ENCODE data around the gene RELA. TPM values are rescaled to one million over a fixed set of nuclear protein-coding genes. Genes with fewer than 3 reads are reported as not detected.

Gene RELA
- total and polyA plus RNA-seq, 4 donors = 14.5 to 57.7 (median 41.7) TPM

DNA sequence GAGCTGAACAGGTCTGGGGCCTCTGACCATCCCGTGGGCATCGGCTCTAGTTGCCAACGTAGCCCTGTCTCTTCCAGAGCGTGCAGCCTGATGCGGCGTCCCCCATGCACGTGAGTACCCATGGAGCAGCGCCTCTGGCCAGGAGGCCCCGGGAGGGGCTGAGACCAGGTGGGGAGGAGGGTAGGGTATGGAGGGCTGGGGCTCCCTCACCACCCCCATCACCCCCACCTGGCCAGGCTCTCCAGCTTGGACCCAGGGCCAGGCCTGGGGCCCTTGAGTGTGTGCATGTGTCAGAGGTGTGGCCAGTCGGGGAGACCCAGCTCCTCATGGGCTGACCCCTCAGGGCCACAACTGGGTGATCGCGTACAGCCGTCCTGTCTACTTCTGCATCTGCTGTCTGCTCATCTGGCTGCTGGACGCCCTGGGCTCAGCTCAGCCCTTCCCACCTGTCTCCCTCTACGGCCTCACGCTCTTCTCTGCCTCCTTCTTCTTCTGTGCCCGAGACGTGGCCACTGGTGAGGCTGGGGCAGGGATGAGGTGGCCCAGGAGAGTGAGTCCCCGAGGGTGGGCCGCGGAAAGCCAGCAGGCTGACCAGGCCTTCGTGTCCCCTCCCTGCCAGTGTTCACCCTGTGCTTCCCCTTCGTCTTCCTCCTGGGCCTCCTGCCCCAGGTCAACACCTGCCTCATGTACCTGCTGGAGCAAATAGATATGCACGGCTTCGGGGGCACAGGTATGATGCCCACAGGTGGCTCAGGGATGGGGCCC, 38.7 kb downstream of the RELA start:
- Histone ChIP-seq H3K36me3 (ENCODE audit: control insufficient read depth, insufficient read depth, low read length) (peaks cover 98% of the 10 kb centered on the region), H3K9me3 (ENCODE audit: control insufficient read depth, insufficient read depth, low read length) (no peaks in the 10 kb centered on the region)
- 94% methylated on average over 15 of the region's 25 CpGs for WGBS (ENCODE audit: insufficient coverage)

DNA sequence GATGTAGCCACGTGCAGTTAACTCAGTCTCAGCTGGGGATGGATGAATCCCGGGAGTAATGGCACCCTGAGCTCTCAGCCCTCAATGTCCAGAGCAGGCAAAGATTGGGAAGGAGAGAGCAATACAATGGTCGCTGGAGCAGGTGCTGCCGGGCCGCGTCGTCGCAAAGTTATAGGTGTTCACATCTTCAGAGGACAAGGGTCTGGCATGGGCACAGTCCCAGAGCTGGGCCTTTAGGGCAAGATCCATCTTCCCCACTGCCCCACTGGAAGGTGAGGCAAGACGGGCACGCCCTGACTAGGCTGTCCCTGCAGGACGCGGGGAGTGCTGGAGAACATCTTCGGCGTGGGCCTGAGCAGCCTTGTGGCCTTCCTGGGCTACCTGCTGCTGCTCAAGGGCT, 39.5 kb downstream of the RELA start:
- 94% methylated on average over 11 of the region's 14 CpGs for WGBS (ENCODE audit: insufficient coverage)
- no peaks in the 10 kb centered on the region for H3K4me1 ChIP-seq (ENCODE audit: control insufficient read depth, insufficient read depth, low read length)
- H3K27me3 ChIP-seq (ENCODE audit: control insufficient read depth, insufficient read depth, low read length) = no peaks in the 10 kb centered on the region
- H3K4me3 ChIP-seq (ENCODE audit: low read depth, low read length) = no peak overlapping the region
- no peaks in the 10 kb centered on the region for H3K9me3 ChIP-seq (ENCODE audit: control insufficient read depth, insufficient read depth, low read length)
- no peak overlapping the region for H3K27ac ChIP-seq (ENCODE audit: low read depth, low read length)
- H3K36me3 ChIP-seq (ENCODE audit: control insufficient read depth, insufficient read depth, low read length) = peaks cover 98% of the 10 kb centered on the region
- no peak for DNase-seq (ENCODE audit: low read depth in 4 of 6, low spot score in 6 of 6)

More for the DNA sequence above, 38.7 kb downstream of the RELA start:
- no peaks in the 10 kb centered on the region for H3K27me3 ChIP-seq (ENCODE audit: control insufficient read depth, insufficient read depth, low read length)
- no peak for DNase-seq (ENCODE audit: low read depth in 4 of 6, low spot score in 6 of 6)
- H3K27ac ChIP-seq (ENCODE audit: low read depth, low read length) = no peak overlapping the region
- no peak overlapping the region for H3K4me3 ChIP-seq (ENCODE audit: low read depth, low read length)
- H3K4me1 ChIP-seq (ENCODE audit: control insufficient read depth, insufficient read depth, low read length) = no peaks in the 10 kb centered on the region

GRCh38 chr11:65622011-65622410, 40.7 kb downstream of the RELA start:
- H3K4me1 ChIP-seq (ENCODE audit: control insufficient read depth, insufficient read depth, low read length) = peaks cover 6% of the 10 kb centered on the region
- peaks cover 98% of the 10 kb centered on the region for H3K36me3 ChIP-seq (ENCODE audit: control insufficient read depth, insufficient read depth, low read length)
- H3K27ac ChIP-seq (ENCODE audit: low read depth, low read length) = no peak overlapping the region
- no peaks in the 10 kb centered on the region for H3K27me3 ChIP-seq (ENCODE audit: control insufficient read depth, insufficient read depth, low read length)
- no peak for DNase-seq (ENCODE audit: low read depth in 4 of 6, low spot score in 6 of 6)
- no peaks in the 10 kb centered on the region for H3K9me3 ChIP-seq (ENCODE audit: control insufficient read depth, insufficient read depth, low read length)
- 91% methylated on average over 16 of the region's 16 CpGs for WGBS (ENCODE audit: insufficient coverage)
- no peak overlapping the region for H3K4me3 ChIP-seq (ENCODE audit: low read depth, low read length)

DNA sequence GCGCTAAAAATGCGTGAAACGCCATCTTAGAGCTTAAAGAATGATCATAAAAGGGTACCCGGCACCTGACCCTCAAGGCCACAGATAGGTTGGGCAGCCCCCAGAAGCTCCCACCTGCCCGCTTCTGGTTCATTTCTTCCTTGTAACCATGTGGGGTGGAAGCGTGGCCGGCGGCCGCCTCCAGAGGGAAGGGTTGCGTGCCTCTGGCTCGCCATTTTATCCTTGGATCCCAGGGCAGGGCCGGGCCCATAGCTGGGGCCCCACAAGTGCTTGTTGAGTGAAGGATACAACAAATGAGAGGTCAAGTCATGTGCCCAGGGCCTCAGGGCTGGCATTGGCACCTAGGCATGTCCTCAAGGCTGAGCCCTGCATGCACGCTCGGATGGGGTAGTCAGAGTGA, 41.3 kb downstream of the RELA start:
- WGBS (ENCODE audit: insufficient coverage) = 96% methylated on average over 10 of the region's 14 CpGs
- Histone ChIP-seq H3K27me3 (ENCODE audit: control insufficient read depth, insufficient read depth, low read length) (no peaks in the 10 kb centered on the region), H3K36me3 (ENCODE audit: control insufficient read depth, insufficient read depth, low read length) (peaks cover 96% of the 10 kb centered on the region), H3K4me3 (ENCODE audit: low read depth, low read length) (no peak overlapping the region), H3K4me1 (ENCODE audit: control insufficient read depth, insufficient read depth, low read length) (peaks cover 12% of the 10 kb centered on the region), H3K9me3 (ENCODE audit: control insufficient read depth, insufficient read depth, low read length) (no peaks in the 10 kb centered on the region), H3K27ac (ENCODE audit: low read depth, low read length) (no peak overlapping the region)
- no peak for DNase-seq (ENCODE audit: low read depth in 4 of 6, low spot score in 6 of 6)

DNA sequence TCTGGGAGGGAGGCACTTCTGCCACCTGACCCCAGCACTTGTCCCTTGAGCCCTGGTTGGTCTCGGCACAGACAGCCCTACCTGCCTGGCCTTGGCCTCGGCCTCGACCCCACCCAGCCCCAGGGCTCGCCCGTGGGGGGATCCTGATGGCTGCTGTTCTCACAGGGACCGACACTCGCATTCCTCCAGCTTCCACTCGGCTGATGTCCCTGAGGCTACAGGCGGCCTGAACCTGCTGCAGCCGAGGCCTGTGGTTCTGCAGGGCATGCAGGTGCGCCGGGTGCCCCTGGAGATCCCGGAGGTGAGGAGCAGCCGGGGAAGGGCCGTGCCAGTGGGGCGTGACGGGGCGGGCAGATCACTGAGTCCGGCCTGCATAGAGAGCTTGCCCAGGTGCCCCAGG, 42.0 kb downstream of the RELA start:
- peaks cover 15% of the 10 kb centered on the region for H3K4me1 ChIP-seq (ENCODE audit: control insufficient read depth, insufficient read depth, low read length)
- no peaks in the 10 kb centered on the region for H3K9me3 ChIP-seq (ENCODE audit: control insufficient read depth, insufficient read depth, low read length)
- DNase-seq (ENCODE audit: low read depth in 4 of 6, low spot score in 6 of 6) = no peak
- 96% methylated on average over 19 of the region's 19 CpGs for WGBS (ENCODE audit: insufficient coverage)
- no peaks in the 10 kb centered on the region for H3K27me3 ChIP-seq (ENCODE audit: control insufficient read depth, insufficient read depth, low read length)
- no peak overlapping the region for H3K4me3 ChIP-seq (ENCODE audit: low read depth, low read length)
- H3K27ac ChIP-seq (ENCODE audit: low read depth, low read length) = no peak overlapping the region
- H3K36me3 ChIP-seq (ENCODE audit: control insufficient read depth, insufficient read depth, low read length) = peaks cover 88% of the 10 kb centered on the region

- 93% methylated on average over 23 of the region's 29 CpGs for WGBS (ENCODE audit: insufficient coverage)
- peaks cover 76% of the 10 kb centered on the region for H3K36me3 ChIP-seq (ENCODE audit: control insufficient read depth, insufficient read depth, low read length)
- H3K4me1 ChIP-seq (ENCODE audit: control insufficient read depth, insufficient read depth, low read length) = peaks cover 21% of the 10 kb centered on the region
- H3K27ac ChIP-seq (ENCODE audit: low read depth, low read length) = no peak overlapping the region
- DNase-seq (ENCODE audit: low read depth in 4 of 6, low spot score in 6 of 6) = no peak
- no peaks in the 10 kb centered on the region for H3K9me3 ChIP-seq (ENCODE audit: control insufficient read depth, insufficient read depth, low read length)
- H3K27me3 ChIP-seq (ENCODE audit: control insufficient read depth, insufficient read depth, low read length) = no peaks in the 10 kb centered on the region
- H3K4me3 ChIP-seq (ENCODE audit: low read depth, low read length) = no peak overlapping the region
These were observed 43.3 kb downstream of the RELA start for GRCh38 chr11:65619281-65619928.

DNA sequence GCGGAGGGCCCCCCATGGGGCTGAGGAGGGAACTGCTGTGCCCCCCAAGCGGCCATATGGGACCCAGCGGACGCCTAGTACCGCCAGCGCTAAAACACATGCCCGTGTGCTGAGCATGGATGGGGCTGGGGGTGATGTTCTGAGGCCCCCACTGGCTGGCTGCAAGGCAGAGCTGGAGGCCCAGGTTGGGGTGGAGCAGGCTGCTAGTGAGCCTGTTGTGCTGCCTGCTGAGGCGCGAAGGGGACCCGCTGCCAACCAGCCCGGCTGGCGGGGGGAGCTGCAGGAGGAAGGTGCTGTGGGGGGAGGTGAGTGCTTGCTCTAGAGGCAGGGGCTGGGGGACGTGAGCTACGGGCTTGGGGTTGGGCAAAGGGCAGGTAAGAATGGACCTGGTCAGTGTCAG, 44.0 kb downstream of the RELA start:
- WGBS (ENCODE audit: insufficient coverage) = 96% methylated on average over 14 of the region's 14 CpGs
- no peak overlapping the region for H3K27ac ChIP-seq (ENCODE audit: low read depth, low read length)
- H3K4me3 ChIP-seq (ENCODE audit: low read depth, low read length) = no peak overlapping the region
- no peaks in the 10 kb centered on the region for H3K9me3 ChIP-seq (ENCODE audit: control insufficient read depth, insufficient read depth, low read length)
- peaks cover 27% of the 10 kb centered on the region for H3K4me1 ChIP-seq (ENCODE audit: control insufficient read depth, insufficient read depth, low read length)
- H3K36me3 ChIP-seq (ENCODE audit: control insufficient read depth, insufficient read depth, low read length) = peaks cover 69% of the 10 kb centered on the region
- no peaks in the 10 kb centered on the region for H3K27me3 ChIP-seq (ENCODE audit: control insufficient read depth, insufficient read depth, low read length)
- no peak for DNase-seq (ENCODE audit: low read depth in 4 of 6, low spot score in 6 of 6)

- DNase-seq (ENCODE audit: low read depth in 4 of 6, low spot score in 6 of 6) = no peak
- Histone ChIP-seq H3K4me1 (ENCODE audit: control insufficient read depth, insufficient read depth, low read length) (peaks cover 33% of the 10 kb centered on the region), H3K4me3 (ENCODE audit: low read depth, low read length) (no peak overlapping the region), H3K27ac (ENCODE audit: low read depth, low read length) (no peak overlapping the region), H3K27me3 (ENCODE audit: control insufficient read depth, insufficient read depth, low read length) (no peaks in the 10 kb centered on the region), H3K9me3 (ENCODE audit: control insufficient read depth, insufficient read depth, low read length) (no peaks in the 10 kb centered on the region), H3K36me3 (ENCODE audit: control insufficient read depth, insufficient read depth, low read length) (peaks cover 65% of the 10 kb centered on the region)
- 96% methylated on average over 33 of the region's 33 CpGs for WGBS (ENCODE audit: insufficient coverage)
These were observed 44.5 kb downstream of the RELA start for GRCh38 chr11:65617990-65618751.

DNA sequence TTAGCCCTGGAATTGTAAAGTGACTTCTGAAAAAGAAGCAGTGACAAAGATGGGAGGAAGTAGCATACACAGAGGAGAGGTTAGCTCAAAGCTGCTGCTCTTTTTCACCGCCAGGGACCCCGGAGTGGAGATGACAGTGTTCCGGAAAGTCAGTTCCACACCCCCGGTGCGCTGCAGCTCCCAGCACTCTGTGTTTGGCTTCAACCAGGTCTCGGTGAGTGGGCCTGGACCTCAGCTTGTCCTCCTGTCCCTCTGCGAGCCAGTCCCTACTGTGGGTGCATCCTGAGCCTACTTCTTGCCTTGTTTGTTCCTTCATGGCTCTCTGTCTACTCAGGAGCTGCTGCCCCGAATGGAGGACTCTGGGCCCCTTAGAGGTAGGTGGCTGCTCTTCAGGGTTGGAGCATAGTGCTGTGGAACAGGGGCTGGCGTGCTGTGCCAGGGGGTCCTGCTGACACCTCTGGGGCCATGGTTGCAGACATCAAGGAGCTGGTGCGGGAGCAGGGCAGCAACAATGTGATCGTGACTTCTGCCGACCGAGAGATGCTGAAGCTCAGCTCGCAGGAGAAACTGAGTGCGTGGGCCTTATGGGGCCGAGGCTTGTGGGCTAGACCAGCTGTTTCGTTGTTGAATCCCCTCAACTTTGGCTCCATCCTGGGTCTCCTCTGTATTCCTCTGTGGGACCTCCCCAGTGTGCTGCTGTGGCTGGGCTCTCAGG, 45.4 kb downstream of the RELA start:
- no peak for DNase-seq (ENCODE audit: low read depth in 4 of 6, low spot score in 6 of 6)
- Histone ChIP-seq H3K4me3 (ENCODE audit: low read depth, low read length) (no peak overlapping the region), H3K9me3 (ENCODE audit: control insufficient read depth, insufficient read depth, low read length) (no peaks in the 10 kb centered on the region), H3K27me3 (ENCODE audit: control insufficient read depth, insufficient read depth, low read length) (no peaks in the 10 kb centered on the region), H3K36me3 (ENCODE audit: control insufficient read depth, insufficient read depth, low read length) (peaks cover 67% of the 10 kb centered on the region), H3K27ac (ENCODE audit: low read depth, low read length) (no peak overlapping the region), H3K4me1 (ENCODE audit: control insufficient read depth, insufficient read depth, low read length) (peaks cover 42% of the 10 kb centered on the region)
- WGBS (ENCODE audit: insufficient coverage) = 90% methylated on average over 17 of the region's 17 CpGs
